Mesendoderm (in vitro differentiated cells): Measurements from ENCODE around the gene DROSHA.

Source experiments
- DNase-seq: peaks from one replicate; pipeline ENCODE4 v3.0.0; 2013
- H2AK5ac ChIP-seq: 2 replicates; pipeline ENCODE4 v1.6.1; 2013; ENCODE audit warnings: low read length, inconsistent platforms
- H2BK120ac ChIP-seq: 2 replicates; pipeline ENCODE4 v1.6.1; 2013; ENCODE audit warnings: low read depth, mild to moderate bottlenecking, low read length, moderate library complexity, mixed read lengths
- H2BK15ac ChIP-seq: replicated peaks from 2 replicates; pipeline ENCODE4 v1.6.1; 2013; ENCODE audit warnings: low read depth, mild to moderate bottlenecking, moderate library complexity
- H2BK5ac ChIP-seq: 2 replicates; pipeline ENCODE4 v1.6.1; 2013; ENCODE audit warnings: low read length, inconsistent platforms
- H3K18ac ChIP-seq: 2 replicates; pipeline ENCODE4 v1.6.1; 2013; ENCODE audit warnings: mild to moderate bottlenecking, low read length, mixed read lengths
- H3K23ac ChIP-seq: one replicate; pipeline ENCODE4 v1.6.1; 2013; ENCODE audit warnings: low read length
- H3K27ac ChIP-seq: 2 replicates; pipeline ENCODE4 v1.5.1; 2013; ENCODE audit warnings: low read depth, mild to moderate bottlenecking, inconsistent platforms, low read length, moderate library complexity
- H3K27me3 ChIP-seq: 2 replicates; pipeline ENCODE4 v1.6.1; 2013; ENCODE audit warnings: low read length, control low read depth, mild to moderate bottlenecking, inconsistent platforms; ENCODE audit not compliant: insufficient read depth, poor library complexity
- H3K36me3 ChIP-seq: 2 replicates; pipeline ENCODE4 v1.6.1; 2013; ENCODE audit warnings: low read length, inconsistent platforms; ENCODE audit not compliant: control insufficient read depth, insufficient read depth
- H3K4ac ChIP-seq: one replicate; pipeline ENCODE4 v1.6.1; 2013; ENCODE audit warnings: low read depth, mild to moderate bottlenecking, low read length, moderate library complexity
- H3K4me1 ChIP-seq: 2 replicates; pipeline ENCODE4 v1.6.1; 2013; ENCODE audit warnings: low read depth, low read length, inconsistent platforms; ENCODE audit not compliant: control insufficient read depth
- H3K4me2 ChIP-seq: 2 replicates; pipeline ENCODE4 v1.6.1; 2013; ENCODE audit warnings: low read length
- H3K4me3 ChIP-seq: 2 replicates; pipeline ENCODE4 v1.5.1; 2013; ENCODE audit warnings: mild to moderate bottlenecking, low read length
- H3K56ac ChIP-seq: one replicate; pipeline ENCODE4 v1.6.1; 2013; ENCODE audit warnings: low read length
- H3K79me1 ChIP-seq: 2 replicates; pipeline ENCODE4 v1.6.1; 2013; ENCODE audit warnings: low read length, inconsistent platforms
- H3K79me2 ChIP-seq: 2 replicates; pipeline ENCODE4 v1.6.1; 2013; ENCODE audit warnings: mild to moderate bottlenecking, low read length; ENCODE audit not compliant: control insufficient read depth, insufficient read depth
- H3K9ac ChIP-seq: 2 replicates; pipeline ENCODE4 v1.6.1; 2013; ENCODE audit warnings: low read length, inconsistent platforms
- H4K5ac ChIP-seq: one replicate; pipeline ENCODE4 v1.6.1; 2013; ENCODE audit warnings: low read length
- H4K8ac ChIP-seq: one replicate; pipeline ENCODE4 v1.6.1; 2013; ENCODE audit warnings: low read depth, mild to moderate bottlenecking, control low read depth, low read length, moderate library complexity
- WGBS: extraction: QIAGEN DNeasy Blood & Tissue Kit; methylation state at CpG from one replicate; pipeline ENCODE4 v1.1.7; 2013; ENCODE audit warnings: low lambda C conversion rate, missing lambda C conversion rate; ENCODE audit not compliant: insufficient coverage; ENCODE audit errors: extremely low coverage; 5-methylcytosine and 5-hydroxymethylcytosine counted together

DROSHA gene

DNA sequence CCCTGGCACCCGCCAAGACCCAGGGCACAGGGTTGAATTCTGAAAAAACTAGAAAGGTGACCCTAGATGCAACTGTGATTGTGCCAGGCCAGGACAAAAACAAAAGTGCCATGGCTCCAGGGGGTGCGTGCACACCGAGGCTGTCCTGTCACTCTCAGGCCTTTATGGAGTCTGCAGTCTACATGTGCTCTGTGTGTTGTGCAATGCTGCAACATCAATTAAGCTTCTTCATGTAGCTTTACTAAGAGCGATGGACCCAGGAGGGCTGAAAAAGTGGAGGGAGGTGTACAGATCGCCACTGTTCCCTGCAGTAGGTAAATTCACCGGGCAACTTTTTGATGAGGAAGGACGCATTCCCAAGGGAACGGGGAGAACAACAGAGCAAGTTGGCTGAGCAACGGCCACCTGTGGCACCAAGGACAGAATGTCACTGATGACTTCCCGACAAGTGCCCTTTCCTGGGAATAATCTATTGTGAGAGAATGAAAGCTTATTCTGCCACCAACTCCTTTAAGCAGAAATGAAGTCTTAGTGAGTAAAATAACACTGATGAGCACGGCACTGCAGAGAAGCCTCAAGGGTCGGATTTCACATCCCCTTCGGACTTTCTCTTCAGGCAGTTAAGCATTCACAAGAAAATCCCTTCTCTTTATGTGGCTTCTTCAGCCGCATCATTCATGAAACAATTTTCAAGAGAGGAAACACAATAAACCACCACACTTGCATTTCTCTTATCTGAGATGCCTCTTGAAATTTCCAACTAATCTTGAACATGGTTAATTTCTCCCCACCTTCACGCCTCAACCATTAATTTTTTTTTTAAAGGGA is 149.6 kb downstream of the DROSHA start:
- no peak overlapping the region for H3K27ac ChIP-seq
- no peaks in the 10 kb centered on the region for H3K27me3 ChIP-seq
- no peaks in the 10 kb centered on the region for H3K79me2 ChIP-seq
- no peak overlapping the region for H3K9ac ChIP-seq
- H2AK5ac ChIP-seq = no peak overlapping the region
- no peak overlapping the region for H3K4ac ChIP-seq
- no peak overlapping the region for H2BK15ac ChIP-seq
- H3K23ac ChIP-seq = no peak overlapping the region
- no peak overlapping the region for H4K5ac ChIP-seq
- no peaks in the 10 kb centered on the region for H3K4me1 ChIP-seq
- no peak overlapping the region for H3K4me3 ChIP-seq
- H2BK5ac ChIP-seq = no peak overlapping the region
- no peak overlapping the region for H2BK120ac ChIP-seq
- no peaks in the 10 kb centered on the region for H3K79me1 ChIP-seq
- no peak overlapping the region for H3K4me2 ChIP-seq
- DNase-seq = no peak
- H4K8ac ChIP-seq = no peak overlapping the region
- WGBS = no CpG with 5 or more reads among the region's 15 CpGs
- H3K56ac ChIP-seq = no peak overlapping the region
- H3K18ac ChIP-seq = no peak overlapping the region
- H3K36me3 ChIP-seq = no peaks in the 10 kb centered on the region

DNA sequence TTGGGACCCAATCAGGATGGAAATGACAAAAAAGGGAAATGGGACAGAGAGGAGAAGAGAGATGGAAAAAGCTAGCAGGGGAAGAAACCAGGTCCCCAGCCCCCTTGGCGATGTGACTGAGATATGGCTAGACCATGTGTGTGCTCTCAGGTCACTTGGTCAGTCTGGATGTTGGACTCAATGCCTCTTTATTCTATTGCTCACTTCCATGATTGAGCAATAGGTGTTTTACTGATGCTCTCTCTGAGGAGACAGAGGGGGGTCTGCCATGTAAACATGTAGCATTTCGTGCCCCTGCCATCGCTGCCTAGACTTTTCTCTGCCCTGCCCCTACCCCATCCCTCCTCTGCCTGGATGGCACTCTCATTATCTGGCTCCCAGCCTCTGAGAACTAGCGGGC is 150.6 kb downstream of the DROSHA start:
- H3K27ac ChIP-seq = no peak overlapping the region
- no peak overlapping the region for H3K4me2 ChIP-seq
- H2BK5ac ChIP-seq = no peak overlapping the region
- H3K79me1 ChIP-seq = no peaks in the 10 kb centered on the region
- H3K18ac ChIP-seq = no peak overlapping the region
- no peak overlapping the region for H4K5ac ChIP-seq
- H3K4me3 ChIP-seq = no peak overlapping the region
- H3K9ac ChIP-seq = no peak overlapping the region
- no peaks in the 10 kb centered on the region for H3K36me3 ChIP-seq
- no peak overlapping the region for H2BK15ac ChIP-seq
- H3K79me2 ChIP-seq = no peaks in the 10 kb centered on the region
- no peaks in the 10 kb centered on the region for H3K27me3 ChIP-seq
- H4K8ac ChIP-seq = no peak overlapping the region
- WGBS = no CpG with 5 or more reads among the region's 4 CpGs
- no peak for DNase-seq
- no peaks in the 10 kb centered on the region for H3K4me1 ChIP-seq
- no peak overlapping the region for H2AK5ac ChIP-seq
- H3K4ac ChIP-seq = no peak overlapping the region
- H3K56ac ChIP-seq = no peak overlapping the region
- H3K23ac ChIP-seq = no peak overlapping the region
- no peak overlapping the region for H2BK120ac ChIP-seq

DNA sequence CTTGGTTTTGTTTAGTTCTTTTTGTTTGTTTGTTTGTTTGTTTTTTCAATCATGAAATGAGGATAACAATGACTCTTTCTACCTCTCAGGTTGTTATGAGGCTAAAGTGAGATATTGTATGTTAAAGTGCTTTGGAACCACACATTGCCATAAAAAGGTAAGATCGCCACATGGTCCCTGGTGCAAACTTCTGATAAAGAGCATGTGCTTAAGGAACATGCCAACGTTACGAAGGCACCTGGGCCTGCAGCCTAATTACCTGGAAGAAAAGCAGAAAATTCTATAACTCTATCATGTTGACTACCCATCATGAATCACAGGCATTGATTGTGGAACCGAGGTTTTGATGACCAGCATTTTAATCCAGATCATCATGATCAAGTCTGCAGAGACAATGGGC is 151.8 kb downstream of the DROSHA start:
- no peak overlapping the region for H3K9ac ChIP-seq
- H3K79me2 ChIP-seq = no peaks in the 10 kb centered on the region
- no peak overlapping the region for H3K23ac ChIP-seq
- H4K8ac ChIP-seq = no peak overlapping the region
- no peaks in the 10 kb centered on the region for H3K4me1 ChIP-seq
- no peak overlapping the region for H3K56ac ChIP-seq
- no peak overlapping the region for H2AK5ac ChIP-seq
- no peak overlapping the region for H2BK5ac ChIP-seq
- H3K79me1 ChIP-seq = no peaks in the 10 kb centered on the region
- H2BK15ac ChIP-seq = no peak overlapping the region
- no peak overlapping the region for H3K4me2 ChIP-seq
- H3K4ac ChIP-seq = no peak overlapping the region
- H3K4me3 ChIP-seq = no peak overlapping the region
- no peaks in the 10 kb centered on the region for H3K27me3 ChIP-seq
- H3K36me3 ChIP-seq = no peaks in the 10 kb centered on the region
- no peak overlapping the region for H4K5ac ChIP-seq
- H3K27ac ChIP-seq = no peak overlapping the region
- no peak overlapping the region for H2BK120ac ChIP-seq
- DNase-seq = no peak
- no CpG with 5 or more reads among the region's 4 CpGs for WGBS
- no peak overlapping the region for H3K18ac ChIP-seq

DNA sequence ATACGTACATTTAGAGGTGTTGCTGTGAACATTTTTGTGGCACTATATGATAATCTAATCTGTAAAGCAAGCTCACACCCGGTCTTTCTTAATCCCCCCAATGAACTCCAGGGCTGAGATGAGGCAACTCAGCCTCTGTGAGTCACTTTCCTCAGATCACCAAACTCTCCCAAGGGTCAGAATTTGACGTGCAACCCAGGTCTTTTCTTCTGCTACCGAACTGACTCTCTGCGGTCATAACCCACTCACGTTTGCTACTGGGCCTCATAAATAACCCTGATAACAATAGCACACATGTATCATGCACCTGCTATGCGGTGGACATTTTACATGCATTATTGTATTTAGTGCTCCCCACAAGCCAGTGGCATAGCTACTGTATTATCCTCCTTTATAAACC is 153.1 kb downstream of the DROSHA start:
- Histone ChIP-seq H2BK15ac (no peak overlapping the region), H3K79me1 (no peaks in the 10 kb centered on the region), H3K4me3 (no peak overlapping the region), H4K8ac (no peak overlapping the region), H3K27ac (no peak overlapping the region), H3K56ac (no peak overlapping the region), H3K4me2 (no peak overlapping the region), H2BK5ac (no peak overlapping the region), H3K23ac (no peak overlapping the region), H4K5ac (no peak overlapping the region), H3K36me3 (no peaks in the 10 kb centered on the region), H3K4ac (no peak overlapping the region), H3K18ac (no peak overlapping the region), H3K79me2 (no peaks in the 10 kb centered on the region), H2BK120ac (no peak overlapping the region), H3K9ac (no peak overlapping the region), H3K27me3 (no peaks in the 10 kb centered on the region), H3K4me1 (no peaks in the 10 kb centered on the region), H2AK5ac (no peak overlapping the region)
- DNase-seq = no peak
- WGBS = no CpG with 5 or more reads among the region's 7 CpGs

DNA sequence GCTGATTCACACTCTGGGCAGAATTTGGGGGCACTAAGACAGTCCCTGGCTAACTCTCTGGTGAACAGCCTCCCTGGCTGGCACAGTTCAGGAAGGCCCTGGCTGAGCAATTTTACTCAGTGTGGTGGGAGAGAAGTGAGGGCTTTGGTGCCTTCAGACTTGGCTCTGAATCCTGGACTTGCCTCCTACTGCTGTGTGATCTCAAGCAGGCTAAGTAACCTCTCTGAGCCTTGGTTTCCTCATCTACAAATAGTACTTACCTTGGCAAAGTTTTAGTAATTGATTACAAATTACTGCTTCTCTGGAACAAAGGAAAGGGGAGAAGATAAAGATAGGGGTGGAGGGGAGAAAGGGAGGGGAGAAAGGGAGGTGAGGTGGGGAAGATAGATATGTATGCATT is 153.8 kb downstream of the DROSHA start:
- Histone ChIP-seq H3K9ac (no peak overlapping the region), H3K4me2 (no peak overlapping the region), H3K18ac (no peak overlapping the region), H3K36me3 (no peaks in the 10 kb centered on the region), H3K4me3 (no peak overlapping the region), H4K8ac (no peak overlapping the region), H3K23ac (no peak overlapping the region), H3K56ac (no peak overlapping the region), H4K5ac (no peak overlapping the region), H2BK15ac (no peak overlapping the region), H3K79me1 (no peaks in the 10 kb centered on the region), H3K4ac (no peak overlapping the region), H2AK5ac (no peak overlapping the region), H2BK120ac (no peak overlapping the region), H3K27ac (no peak overlapping the region), H3K4me1 (no peaks in the 10 kb centered on the region), H2BK5ac (no peak overlapping the region), H3K27me3 (no peaks in the 10 kb centered on the region), H3K79me2 (no peaks in the 10 kb centered on the region)
- no peak for DNase-seq
